Eye (tissue), 1 donor: ENCODE results near the gene BMPR1B.
A peak's percentile ranks its signal among the peaks of the same experiment; 100 is the strongest.

Experiments used
- DNase-seq: peaks from one replicate; pipeline ENCODE4 v3.0.0-alpha.2; 2015

Gene BMPR1B

GRCh38 chr4:94968493-94968892, 210.7 kb downstream of the BMPR1B start:
- no peak for DNase-seq

GRCh38 chr4:94970650-94971049, 212.9 kb downstream of the BMPR1B start:
- DNase-seq, result no peak

GRCh38 chr4:94974773-94975172, 217.0 kb downstream of the BMPR1B start:
- no peak for DNase-seq

- DNase-seq, result no peak
These were observed 218.7 kb downstream of the BMPR1B start for GRCh38 chr4:94976371-94977011.

- no peak for DNase-seq
These were observed 221.1 kb downstream of the BMPR1B start for GRCh38 chr4:94978904-94979303.

GRCh38 chr4:94979621-94980020, 221.9 kb downstream of the BMPR1B start:
- peak; percentile 45 for DNase-seq

- peak; percentile 84 for DNase-seq
These were observed 238.1 kb downstream of the BMPR1B start for GRCh38 chr4:94995684-94996394.

- DNase-seq, result no peak
These were observed 242.4 kb downstream of the BMPR1B start for GRCh38 chr4:95000076-95000648.

GRCh38 chr4:95004912-95005311, 247.2 kb downstream of the BMPR1B start:
- DNase-seq, result no peak

- DNase-seq, result no peak
These were observed 250.2 kb downstream of the BMPR1B start for GRCh38 chr4:95007998-95008397.

GRCh38 chr4:95013236-95013635, 255.5 kb downstream of the BMPR1B start:
- DNase-seq, result no peak

GRCh38 chr4:95014068-95014467, 256.3 kb downstream of the BMPR1B start:
- DNase-seq, result no peak

GRCh38 chr4:95017305-95018064, 259.7 kb downstream of the BMPR1B start:
- DNase-seq, result peak; percentile 20

GRCh38 chr4:95018785-95019184, 261.0 kb downstream of the BMPR1B start:
- DNase-seq, result peak; percentile 73

GRCh38 chr4:95020521-95020920, 262.8 kb downstream of the BMPR1B start:
- no peak for DNase-seq

GRCh38 chr4:95021099-95021498, 263.3 kb downstream of the BMPR1B start:
- DNase-seq, result no peak

- no peak for DNase-seq
These were observed 265.4 kb downstream of the BMPR1B start for GRCh38 chr4:95023110-95023509.

- peak; percentile 90 for DNase-seq
These were observed 270.3 kb downstream of the BMPR1B start for GRCh38 chr4:95027905-95028618.

- no peak for DNase-seq
These were observed 281.0 kb downstream of the BMPR1B start for GRCh38 chr4:95038791-95039190.

GRCh38 chr4:95044324-95044837, 286.6 kb downstream of the BMPR1B start:
- DNase-seq, result peak; percentile 87

GRCh38 chr4:95045429-95045828, 287.7 kb downstream of the BMPR1B start:
- DNase-seq, result no peak

- no peak for DNase-seq
These were observed 290.5 kb downstream of the BMPR1B start for GRCh38 chr4:95048296-95048695.
